NT2/D1 (cell line): Measurements from ENCODE around the gene B3GNT5.
"Not testable (repeated sequence)": the region's sequence is repeated elsewhere in the genome, so short reads cannot be mapped to it uniquely, and the experiment has no call there.

Experiments used
- DNase-seq: peaks from one replicate; pipeline ENCODE4 v3.0.0-alpha.2; 2011; ENCODE audit warnings: low read depth, low spot score
- H3K27me3 ChIP-seq: 2 replicates; pipeline ENCODE4 v1.6.0; 2011; ENCODE audit warnings: mild to moderate bottlenecking; ENCODE audit not compliant: insufficient read length, insufficient read depth
- H3K36me3 ChIP-seq: 2 replicates; pipeline ENCODE4 v1.6.1; 2011; ENCODE audit warnings: mild to moderate bottlenecking, low read length, mixed read lengths; ENCODE audit not compliant: insufficient read depth, insufficient read length
- H3K4me1 ChIP-seq: 2 replicates; pipeline ENCODE4 v1.5.1; 2011; ENCODE audit not compliant: insufficient read depth, insufficient read length
- H3K4me3 ChIP-seq: 2 replicates; pipeline ENCODE4 v1.5.1; 2011; ENCODE audit warnings: low read depth; ENCODE audit not compliant: insufficient read length
- H3K9ac ChIP-seq: 2 replicates; pipeline ENCODE4 v1.6.0; 2011; ENCODE audit warnings: low read depth; ENCODE audit not compliant: insufficient read length
- H3K9me3 ChIP-seq: 2 replicates; pipeline ENCODE4 v1.5.1; 2011; ENCODE audit warnings: mild to moderate bottlenecking, low read length; ENCODE audit not compliant: insufficient read depth
- SUZ12 ChIP-seq: IDR thresholded peaks from 2 replicates; pipeline ENCODE4 v1.6.1; 2011; ENCODE audit not compliant: insufficient read length, insufficient read depth; ENCODE audit errors: extremely low read depth
- YY1 ChIP-seq: IDR thresholded peaks from 2 replicates; pipeline ENCODE4 v1.6.1; 2011; ENCODE audit not compliant: insufficient read length, insufficient read depth
- ZNF274 ChIP-seq: IDR thresholded peaks from 2 replicates; pipeline ENCODE4 v1.6.1; 2011; ENCODE audit warnings: mild to moderate bottlenecking, low read depth, low read length

B3GNT5 gene

DNA sequence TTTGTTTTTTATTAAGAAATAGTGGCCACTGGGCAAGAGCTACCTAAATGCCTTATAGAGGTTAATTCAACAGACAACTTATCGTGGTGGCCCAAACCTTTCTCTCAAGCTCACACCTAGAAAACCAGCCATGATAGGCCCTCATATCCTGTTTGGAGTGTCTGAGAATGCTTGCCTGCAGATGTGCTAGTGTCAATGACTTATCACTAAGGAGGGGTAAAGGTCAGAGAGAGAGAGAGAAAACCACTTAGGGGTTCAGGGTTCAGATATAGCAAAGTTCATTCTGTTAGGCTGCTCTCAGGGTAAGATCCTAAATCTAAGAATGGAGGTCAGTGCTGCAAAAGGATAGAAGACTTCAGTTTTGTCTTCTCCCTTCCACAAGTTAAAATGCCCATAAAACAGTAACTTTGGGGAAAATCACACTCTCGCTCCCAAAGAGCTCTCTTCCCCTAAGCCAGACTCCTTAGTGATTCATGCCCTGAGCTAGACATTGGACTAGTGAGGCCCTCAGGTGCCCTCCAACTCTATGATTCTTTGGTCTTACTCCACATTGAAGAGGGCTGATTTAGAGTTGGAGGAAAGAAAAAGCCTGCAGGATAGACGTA, 30.3 kb upstream of the B3GNT5 start:
- TF ChIP-seq SUZ12, result no peak
- no peak for TF ChIP-seq YY1
- no peak for TF ChIP-seq ZNF274
- H3K4me1 ChIP-seq, result peaks cover 3% of the 10 kb centered on the region
- DNase-seq, result no peak
- no peak overlapping the region for H3K4me3 ChIP-seq
- no peaks in the 10 kb centered on the region for H3K27me3 ChIP-seq
- H3K9ac ChIP-seq, result no peak overlapping the region
- H3K9me3 ChIP-seq, result no peaks in the 10 kb centered on the region
- no peaks in the 10 kb centered on the region for H3K36me3 ChIP-seq

DNA sequence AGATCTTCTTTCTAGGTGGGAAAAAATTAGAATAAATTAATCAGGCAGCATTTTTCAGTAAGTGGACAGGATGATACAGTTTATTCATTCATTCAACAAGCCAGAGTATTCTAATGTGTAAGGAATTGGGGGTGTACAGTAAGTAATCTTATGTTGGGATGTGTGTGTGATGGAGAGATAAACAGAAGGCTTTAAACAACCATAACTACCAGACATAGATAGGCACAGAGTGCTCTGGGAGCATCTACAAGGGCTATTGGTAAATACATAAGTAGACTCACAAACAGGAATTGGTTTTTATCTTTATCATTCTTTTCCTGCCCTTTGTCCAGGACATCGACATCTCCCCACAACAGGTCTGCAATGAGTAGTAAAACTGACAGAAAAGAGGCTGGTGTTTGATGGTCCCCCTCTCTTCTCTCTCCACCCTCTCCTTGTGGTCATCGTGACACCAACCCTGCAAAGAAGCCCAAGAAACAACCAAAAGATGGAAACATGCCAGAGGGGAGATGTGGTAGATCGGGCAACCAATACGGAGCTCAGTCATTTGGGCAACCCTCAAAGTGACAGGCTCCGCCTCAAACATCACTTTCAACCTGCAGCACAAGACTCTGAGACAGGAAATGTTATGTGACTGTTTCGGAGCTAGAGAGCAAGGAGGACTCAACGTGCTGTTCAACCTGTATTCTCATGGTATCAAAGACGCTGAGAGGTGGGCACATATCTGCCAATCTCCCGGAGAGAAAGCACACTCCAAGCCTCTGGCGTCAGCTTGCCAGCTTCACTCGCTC, 28.7 kb upstream of the B3GNT5 start:
- no peaks in the 10 kb centered on the region for H3K36me3 ChIP-seq
- H3K27me3 ChIP-seq, result no peaks in the 10 kb centered on the region
- TF ChIP-seq SUZ12, result no peak
- TF ChIP-seq ZNF274, result no peak
- no peak for TF ChIP-seq YY1
- no peak overlapping the region for H3K9ac ChIP-seq
- H3K9me3 ChIP-seq, result no peaks in the 10 kb centered on the region
- no peak for DNase-seq
- H3K4me1 ChIP-seq, result peaks cover 3% of the 10 kb centered on the region
- H3K4me3 ChIP-seq, result no peak overlapping the region

DNA sequence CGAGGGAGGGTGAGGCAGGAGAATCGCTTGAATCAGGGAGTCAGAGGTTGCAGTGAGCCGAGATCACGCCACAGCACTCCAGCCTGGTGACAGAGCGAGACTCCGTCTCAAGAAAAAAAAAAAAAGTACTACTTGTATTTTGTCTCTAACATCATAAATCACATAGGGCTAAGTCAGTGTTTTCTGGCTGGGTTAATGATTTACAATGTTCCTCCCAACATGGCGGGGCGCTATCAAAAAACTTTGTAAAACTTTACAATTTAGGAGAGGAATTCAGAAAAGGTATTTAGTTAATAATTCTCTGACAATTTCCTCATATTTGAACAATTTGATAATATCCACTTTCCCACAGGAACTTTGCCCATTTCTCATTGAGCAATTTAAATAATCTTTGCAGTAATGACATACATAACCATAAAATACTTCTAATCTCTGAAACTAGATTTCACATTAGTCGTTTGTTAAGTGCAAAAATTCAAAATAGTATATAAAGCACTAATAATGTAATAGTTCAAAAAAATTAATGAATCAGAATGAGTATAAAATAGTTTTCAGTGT, 26.6 kb upstream of the B3GNT5 start:
- H3K4me1 ChIP-seq, result peaks cover 2% of the 10 kb centered on the region
- no peak for DNase-seq
- H3K4me3 ChIP-seq, result no peak overlapping the region
- H3K9me3 ChIP-seq, result no peaks in the 10 kb centered on the region
- no peaks in the 10 kb centered on the region for H3K27me3 ChIP-seq
- H3K36me3 ChIP-seq, result no peaks in the 10 kb centered on the region
- no peak overlapping the region for H3K9ac ChIP-seq
- TF ChIP-seq ZNF274, result no peak
- TF ChIP-seq YY1, result no peak
- no peak for TF ChIP-seq SUZ12

DNA sequence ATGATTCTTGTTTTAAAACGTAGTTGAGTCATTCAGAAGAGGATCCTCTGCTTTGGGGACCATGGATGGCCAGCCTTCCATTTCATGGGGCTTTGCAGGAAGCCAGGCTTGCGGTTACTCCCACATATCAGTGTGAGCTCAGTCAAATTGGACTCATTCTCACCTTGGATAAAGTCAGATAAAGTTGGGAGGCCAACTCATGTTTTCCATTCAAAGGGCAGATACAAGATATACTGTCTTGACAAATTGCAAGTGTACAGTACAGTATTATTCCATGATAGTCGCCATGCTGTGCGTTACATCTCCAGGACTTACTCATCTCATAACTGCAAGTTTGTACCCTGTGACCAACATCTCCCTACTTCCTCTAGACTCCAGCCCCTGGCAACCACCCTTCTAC, 25.5 kb upstream of the B3GNT5 start:
- Histone ChIP-seq H3K4me3 (no peak overlapping the region), H3K9me3 (no peaks in the 10 kb centered on the region), H3K36me3 (no peaks in the 10 kb centered on the region), H3K27me3 (no peaks in the 10 kb centered on the region), H3K9ac (no peak overlapping the region), H3K4me1 (no peaks in the 10 kb centered on the region)
- TF ChIP-seq SUZ12, result no peak
- TF ChIP-seq YY1, result no peak
- TF ChIP-seq ZNF274, result no peak
- no peak for DNase-seq

DNA sequence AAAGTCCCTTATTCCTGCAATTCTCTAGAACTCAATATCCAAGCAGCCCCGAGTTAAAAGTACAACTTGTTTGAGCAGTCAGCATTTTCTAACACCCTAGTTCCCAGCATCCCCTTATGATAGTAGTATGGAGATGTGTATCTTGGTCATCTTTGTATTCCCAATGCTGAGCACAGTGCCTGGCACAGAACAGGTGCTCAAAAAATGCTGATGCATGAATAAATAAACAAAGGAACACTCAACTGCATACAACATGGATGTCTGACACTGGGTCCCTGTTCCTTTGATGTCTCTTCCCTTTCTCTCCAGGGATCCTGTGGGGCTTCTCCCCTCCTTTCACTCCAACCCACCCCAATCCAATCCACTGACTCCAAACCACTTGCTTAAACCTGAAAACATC, 23.9 kb upstream of the B3GNT5 start:
- no peak for TF ChIP-seq YY1
- no peak for TF ChIP-seq SUZ12
- TF ChIP-seq ZNF274, result no peak
- Histone ChIP-seq H3K9me3 (no peaks in the 10 kb centered on the region), H3K9ac (no peak overlapping the region), H3K27me3 (no peaks in the 10 kb centered on the region), H3K36me3 (no peaks in the 10 kb centered on the region), H3K4me1 (no peaks in the 10 kb centered on the region), H3K4me3 (no peak overlapping the region)
- no peak for DNase-seq

DNA sequence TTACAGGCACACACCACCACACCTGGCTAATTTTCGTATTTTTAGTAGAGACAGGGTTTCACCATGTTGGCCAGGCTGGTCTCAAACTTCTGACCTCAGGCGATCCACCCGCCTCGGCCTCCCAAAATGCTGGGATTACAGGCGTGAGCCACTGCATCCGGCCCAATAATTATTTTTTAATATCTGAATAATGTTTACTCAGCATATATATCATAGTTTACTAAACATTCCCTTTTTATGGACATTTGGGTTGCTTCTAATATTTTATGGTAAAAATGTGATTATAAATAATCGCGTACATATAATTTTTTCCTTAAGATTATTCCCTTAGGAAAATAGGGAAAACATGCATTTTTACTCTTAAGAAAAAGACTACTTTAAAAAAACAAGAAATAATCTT, 22.8 kb upstream of the B3GNT5 start:
- H3K27me3 ChIP-seq, H3K4me3 ChIP-seq, H3K9me3 ChIP-seq, DNase-seq, H3K36me3 ChIP-seq, H3K4me1 ChIP-seq, H3K9ac ChIP-seq: not testable (repeated sequence)

DNA sequence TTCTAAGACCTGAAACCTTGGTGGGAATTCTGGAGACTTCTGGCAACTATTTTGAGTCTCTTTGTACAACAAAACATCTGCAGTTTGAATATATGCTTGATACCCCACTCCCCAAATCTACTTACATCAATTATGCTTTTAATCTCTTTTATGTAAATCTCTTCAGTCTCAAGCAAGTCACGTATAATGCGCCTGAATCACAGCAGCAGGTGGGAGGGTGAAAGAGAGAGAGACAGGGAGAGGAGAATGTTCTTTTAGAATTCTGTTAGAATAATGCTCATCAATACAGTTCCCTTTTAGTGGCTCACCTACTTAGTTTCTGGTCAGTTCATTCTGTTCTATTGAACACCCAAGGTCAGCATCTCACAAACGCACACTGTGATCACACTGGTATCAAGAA, 22.2 kb upstream of the B3GNT5 start:
- Histone ChIP-seq H3K4me3 (no peak overlapping the region), H3K36me3 (no peaks in the 10 kb centered on the region), H3K27me3 (no peaks in the 10 kb centered on the region), H3K9me3 (no peaks in the 10 kb centered on the region), H3K4me1 (no peaks in the 10 kb centered on the region), H3K9ac (no peak overlapping the region)
- TF ChIP-seq ZNF274, result no peak
- TF ChIP-seq YY1, result no peak
- no peak for TF ChIP-seq SUZ12
- no peak for DNase-seq

DNA sequence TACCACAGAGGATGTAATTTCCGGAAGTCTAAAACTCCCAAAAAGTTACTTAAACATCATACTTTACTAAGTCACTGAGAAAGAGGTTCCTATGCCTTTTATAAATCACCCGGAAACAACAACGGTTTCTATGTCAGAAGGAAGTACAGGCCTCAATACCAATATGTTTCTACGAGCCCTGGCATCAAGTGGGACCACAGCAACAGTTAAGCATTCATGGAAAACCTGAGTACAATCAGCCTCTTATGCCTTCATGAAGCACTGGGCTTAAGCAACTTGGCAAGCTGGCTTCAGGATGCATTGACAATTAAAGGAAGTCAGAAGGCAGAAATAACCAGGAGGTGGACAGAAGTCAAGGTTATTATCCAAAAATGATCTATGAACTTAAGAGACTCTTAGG, 19.1 kb upstream of the B3GNT5 start:
- TF ChIP-seq ZNF274, result no peak
- no peak for DNase-seq
- Histone ChIP-seq H3K9me3 (no peaks in the 10 kb centered on the region), H3K36me3 (no peaks in the 10 kb centered on the region), H3K4me3 (no peak overlapping the region), H3K27me3 (no peaks in the 10 kb centered on the region), H3K9ac (no peak overlapping the region), H3K4me1 (no peaks in the 10 kb centered on the region)
